Measurements from ENCODE around the gene ATP5ME.
"Not testable (repeated sequence)": the region's sequence is repeated elsewhere in the genome, so short reads cannot be mapped to it uniquely, and the experiment has no call there.

ATP5ME gene

GRCh38 chr4:656436-657337, 17.4 kb downstream of the ATP5ME start:
- no peak for DNase-seq (ENCODE audit: low read depth in 2 of 2)

DNA sequence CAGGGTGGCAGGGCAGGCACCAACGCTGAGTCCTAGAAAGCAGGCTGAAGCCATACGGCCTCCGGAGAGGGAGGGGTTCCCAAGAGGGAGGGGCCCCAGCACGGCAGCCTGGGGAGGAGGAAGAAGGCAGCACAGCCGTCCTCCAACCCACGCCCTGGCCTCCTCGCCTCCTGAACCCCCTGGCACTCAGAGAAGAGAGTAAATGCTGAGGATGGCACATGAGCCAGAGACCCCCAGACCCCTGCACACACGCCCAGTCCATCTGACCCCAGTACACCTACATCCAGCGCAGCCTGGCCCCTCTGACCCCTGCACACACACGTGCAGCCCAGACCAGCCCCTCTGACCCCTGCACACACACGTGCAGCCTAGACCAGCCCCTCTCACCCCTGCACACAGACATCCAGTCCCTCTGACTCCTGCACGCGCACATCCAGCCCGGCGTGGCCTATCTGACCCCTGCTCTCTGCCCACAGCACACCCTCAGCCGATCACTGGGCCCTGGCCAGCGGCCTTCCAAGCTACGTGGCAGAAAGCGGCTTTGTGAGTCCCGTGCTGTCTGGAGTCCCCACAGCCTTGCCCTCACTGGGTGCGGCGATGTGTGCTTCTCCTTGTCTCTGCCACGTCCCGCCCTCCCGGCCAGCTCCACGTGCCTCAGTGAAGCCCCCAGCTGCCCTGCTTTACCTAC, 18.5 kb downstream of the ATP5ME start:
- DNase-seq (ENCODE audit: low read depth in 2 of 2), result no peak

DNA sequence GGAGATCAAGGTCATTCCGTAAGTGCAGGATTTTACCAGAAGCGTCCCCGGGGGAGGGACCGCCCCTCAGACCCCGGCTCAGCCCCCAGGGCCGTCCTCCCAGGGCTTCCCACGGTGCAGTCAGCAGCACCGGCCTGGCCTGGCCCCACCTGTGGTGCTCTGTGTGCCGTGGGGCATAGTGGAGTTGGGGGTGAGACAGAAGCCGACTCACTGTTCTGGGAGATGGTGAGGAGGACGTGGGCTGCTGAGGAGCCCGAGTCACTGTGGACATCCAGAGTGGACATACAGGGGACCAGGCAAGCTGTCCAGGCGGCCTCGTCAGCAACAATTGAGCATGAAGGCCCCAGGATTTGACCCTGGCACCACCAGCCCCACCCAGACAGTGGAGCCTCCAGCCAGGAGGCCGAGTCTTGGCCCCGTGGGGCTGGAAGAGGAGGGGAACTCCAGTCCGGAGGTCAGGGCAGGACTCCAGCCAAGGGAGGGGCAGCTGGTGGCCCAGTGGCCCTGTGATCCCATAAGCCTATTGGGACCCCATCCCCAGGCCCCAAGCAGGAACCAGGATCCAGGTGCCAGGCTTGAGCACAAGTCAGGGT, 19.1 kb downstream of the ATP5ME start:
- no peak for DNase-seq (ENCODE audit: low read depth in 2 of 2)

- no peak for DNase-seq (ENCODE audit: low read depth in 2 of 2)
Observed at GRCh38 chr4:654503-654845, 19.6 kb downstream of the ATP5ME start.

GRCh38 chr4:653831-654502, 20.1 kb downstream of the ATP5ME start:
- DNase-seq (ENCODE audit: low read depth in 2 of 2), result no peak

DNA sequence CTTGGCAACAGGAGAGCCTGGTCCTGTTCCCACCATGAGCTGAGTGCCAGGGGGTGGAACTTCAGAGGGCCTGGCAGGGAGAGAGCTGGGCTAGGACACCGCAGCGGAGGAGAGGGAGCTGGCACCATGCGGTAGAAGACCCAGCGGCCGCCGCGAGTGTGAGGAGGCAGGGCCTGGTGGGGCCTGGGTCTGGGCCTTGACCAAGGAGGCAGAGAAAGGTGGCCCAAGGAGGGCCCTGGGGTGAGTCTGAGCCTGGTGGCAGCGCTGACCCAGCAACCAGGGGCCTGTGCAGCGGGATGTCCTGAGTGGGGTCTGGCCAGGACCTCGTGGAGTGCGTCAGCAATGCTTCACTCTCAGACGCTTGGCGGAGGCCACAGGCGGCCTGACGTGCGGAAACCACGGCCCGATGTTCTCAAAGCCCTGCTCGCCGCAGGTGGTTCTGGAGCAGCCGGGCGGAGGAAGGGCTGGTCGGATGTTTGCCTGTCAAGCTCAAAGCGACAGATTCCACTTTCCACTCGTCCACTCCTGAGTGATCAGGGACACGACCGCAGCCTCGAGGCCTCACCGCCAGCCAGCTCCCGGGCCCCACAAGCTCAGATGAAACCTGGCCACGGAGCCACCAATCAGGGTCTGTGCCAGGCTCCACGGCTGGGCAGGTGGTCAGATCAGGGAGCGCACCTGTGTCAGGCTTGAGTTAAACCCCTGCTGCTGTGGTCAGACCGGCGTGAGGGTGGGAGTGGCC, 20.8 kb downstream of the ATP5ME start:
- no peak for DNase-seq (ENCODE audit: low read depth in 2 of 2)

- no peak for DNase-seq (ENCODE audit: low read depth in 2 of 2)
Observed at GRCh38 chr4:651884-652642, 22.0 kb downstream of the ATP5ME start.

DNA sequence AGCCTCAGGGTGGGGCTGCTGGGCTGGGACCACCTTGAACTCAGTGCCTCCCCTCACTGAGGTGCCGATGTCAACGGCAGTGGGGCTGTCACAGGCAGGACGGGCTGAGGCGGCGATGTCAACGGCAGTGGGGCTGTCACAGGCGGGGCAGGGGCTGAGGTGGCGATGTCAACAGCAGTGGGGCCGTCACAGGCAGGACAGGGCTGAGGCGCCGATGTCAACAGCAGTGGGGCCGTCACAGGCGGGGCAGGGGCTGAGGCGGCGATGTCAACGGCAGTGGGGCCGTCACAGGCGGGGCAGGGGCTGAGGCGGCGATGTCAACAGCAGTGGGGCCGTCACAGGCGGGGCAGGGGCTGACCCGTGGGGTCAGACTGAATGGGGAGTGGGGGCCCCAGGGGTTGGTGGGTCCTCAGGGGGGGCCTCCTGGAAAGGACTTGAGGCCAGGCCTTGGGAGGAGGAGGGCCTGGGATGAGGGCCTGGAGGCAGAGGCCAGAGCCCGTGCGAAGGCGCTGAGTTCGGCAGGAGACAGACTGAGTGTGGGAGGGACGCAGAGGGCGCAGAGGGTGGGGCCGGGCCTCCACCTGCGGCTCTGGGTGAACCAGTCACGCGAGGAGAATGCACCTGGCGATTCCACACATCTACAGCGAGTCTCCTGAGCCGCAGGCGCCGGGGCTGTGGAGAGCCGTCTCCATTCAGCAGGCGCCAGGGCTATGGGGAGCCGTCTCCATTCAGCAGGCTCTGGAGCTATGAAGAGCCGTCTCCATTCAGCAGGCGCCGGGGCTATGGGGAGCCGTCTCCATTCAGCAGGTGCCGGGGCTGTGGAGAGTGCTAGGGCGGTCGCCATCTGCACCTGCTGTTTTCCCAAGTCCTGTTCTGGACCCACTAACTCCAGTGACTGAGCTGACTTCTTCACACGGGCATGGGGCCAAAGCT, 22.9 kb downstream of the ATP5ME start:
- no peak for DNase-seq (ENCODE audit: low read depth in 2 of 2)

DNA sequence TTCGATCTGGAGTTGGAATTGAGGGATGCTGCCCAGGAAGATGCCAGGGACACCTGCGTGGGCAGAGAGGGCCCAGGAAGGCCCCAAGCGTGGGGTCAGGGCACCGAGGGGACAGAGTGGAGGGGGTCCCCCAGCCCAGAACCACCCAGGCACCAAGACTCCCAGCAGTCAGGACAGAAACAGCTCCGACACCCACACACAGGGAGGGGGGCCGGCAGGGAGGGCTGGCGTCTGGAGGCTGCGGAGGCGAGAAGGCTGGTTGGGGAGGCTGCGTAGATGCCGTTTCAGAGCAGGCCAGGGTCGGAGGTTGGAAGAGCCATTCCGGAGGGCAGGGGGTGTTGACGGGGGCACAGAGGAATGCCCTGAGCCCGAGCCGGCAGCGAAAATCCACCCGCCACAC, 23.6 kb downstream of the ATP5ME start:
- DNase-seq (ENCODE audit: low read depth in 2 of 2), result no peak

GRCh38 chr4:649751-650310, 24.2 kb downstream of the ATP5ME start:
- no peak for DNase-seq (ENCODE audit: low read depth in 2 of 2)

DNA sequence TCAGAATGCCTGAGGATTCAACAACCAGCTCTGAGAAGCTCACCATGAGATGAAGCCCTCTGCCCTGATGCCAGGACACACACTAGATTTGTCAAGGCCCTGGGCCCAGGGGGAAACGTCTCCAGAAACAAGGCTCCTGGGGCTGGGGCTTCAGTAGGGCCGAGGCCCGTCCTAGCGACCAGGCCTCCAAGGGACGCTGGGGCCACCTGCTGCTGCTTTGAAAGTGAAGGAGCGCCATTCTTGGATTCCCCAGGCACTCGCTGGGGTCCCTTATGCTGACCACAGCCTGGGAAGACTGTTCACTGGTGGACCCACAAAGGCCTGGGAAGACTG, 24.8 kb downstream of the ATP5ME start:
- DNase-seq (ENCODE audit: low read depth in 2 of 2), result no peak

DNA sequence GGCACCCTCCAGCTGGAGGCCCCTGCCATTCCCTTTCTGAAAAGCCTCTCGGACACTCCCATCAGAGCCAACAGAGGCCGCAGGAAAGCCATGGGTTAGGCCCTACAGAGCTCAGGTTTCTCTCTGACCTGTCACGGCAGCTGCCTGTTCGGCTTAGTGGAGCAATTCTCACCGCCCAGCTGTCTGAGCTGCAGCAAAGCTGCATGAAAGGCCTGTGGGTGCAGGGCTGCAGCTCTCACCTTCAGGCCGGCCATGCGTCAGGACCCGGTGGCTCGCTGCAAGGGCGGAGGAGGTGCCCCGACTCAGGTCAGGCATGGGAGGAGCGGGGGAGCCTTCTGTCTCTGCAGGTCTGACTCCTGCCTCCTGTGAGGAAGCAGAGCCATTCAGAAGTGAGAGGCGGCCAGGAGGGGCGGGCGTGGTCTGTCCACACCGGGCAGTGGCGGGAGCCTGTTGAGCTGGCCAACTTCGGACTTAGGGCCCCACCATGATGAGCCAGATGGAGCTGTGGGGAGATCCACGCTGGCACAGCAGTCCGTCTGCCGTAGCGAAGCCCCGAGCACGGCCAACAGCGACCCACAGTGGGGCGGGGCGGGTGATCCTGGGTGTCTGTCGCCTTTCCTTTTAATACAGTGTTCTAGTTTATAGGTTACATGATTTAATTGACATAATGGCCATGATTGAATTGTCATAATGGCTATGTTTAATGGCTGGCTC, 25.3 kb downstream of the ATP5ME start:
- no peak for DNase-seq (ENCODE audit: low read depth in 2 of 2)

- DNase-seq (ENCODE audit: low read depth in 2 of 2), result no peak
Observed at GRCh38 chr4:647481-647880, 26.6 kb downstream of the ATP5ME start.

DNA sequence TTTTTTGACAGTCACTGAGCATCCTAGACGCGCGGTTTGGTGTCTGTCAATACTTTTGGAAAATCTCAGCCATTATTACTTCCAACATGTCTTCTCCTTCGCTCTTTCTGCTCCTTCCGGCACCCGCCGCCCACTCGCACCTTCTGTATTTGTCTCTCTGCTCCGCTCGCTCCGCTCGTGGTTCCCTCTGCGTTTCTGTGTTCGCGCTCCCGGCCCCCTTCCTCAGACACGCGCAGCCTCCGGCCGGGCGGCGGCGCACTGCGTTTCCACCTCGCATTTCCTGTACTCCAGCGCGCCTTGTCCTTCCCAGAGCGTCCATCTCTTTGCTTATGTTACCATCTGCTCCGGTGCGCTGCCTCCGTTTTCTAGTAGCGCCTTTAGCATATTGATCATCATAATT, 27.6 kb downstream of the ATP5ME start:
- no peak for DNase-seq (ENCODE audit: low read depth in 2 of 2)

DNA sequence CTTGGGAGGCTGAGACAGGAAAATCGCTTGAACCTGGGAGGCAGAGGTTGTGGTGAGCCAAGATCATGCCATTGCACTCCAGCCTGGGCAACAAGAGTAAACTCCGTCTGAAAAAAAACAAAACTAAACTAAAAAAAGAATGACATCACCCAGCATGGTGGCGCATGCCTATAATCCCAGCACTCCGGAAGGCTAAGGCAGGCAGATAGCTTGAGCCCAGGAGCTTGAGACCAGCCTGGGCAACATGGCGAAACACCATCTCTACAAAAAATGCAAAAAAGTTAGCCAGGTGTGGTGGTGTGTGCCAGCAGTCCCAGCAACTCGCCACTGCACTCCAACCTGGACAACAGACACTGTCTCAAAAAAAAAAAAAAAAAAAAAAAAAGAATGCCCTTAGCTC, 31.7 kb downstream of the ATP5ME start:
- DNase-seq (ENCODE audit: low read depth in 2 of 2), result not testable (repeated sequence)

DNA sequence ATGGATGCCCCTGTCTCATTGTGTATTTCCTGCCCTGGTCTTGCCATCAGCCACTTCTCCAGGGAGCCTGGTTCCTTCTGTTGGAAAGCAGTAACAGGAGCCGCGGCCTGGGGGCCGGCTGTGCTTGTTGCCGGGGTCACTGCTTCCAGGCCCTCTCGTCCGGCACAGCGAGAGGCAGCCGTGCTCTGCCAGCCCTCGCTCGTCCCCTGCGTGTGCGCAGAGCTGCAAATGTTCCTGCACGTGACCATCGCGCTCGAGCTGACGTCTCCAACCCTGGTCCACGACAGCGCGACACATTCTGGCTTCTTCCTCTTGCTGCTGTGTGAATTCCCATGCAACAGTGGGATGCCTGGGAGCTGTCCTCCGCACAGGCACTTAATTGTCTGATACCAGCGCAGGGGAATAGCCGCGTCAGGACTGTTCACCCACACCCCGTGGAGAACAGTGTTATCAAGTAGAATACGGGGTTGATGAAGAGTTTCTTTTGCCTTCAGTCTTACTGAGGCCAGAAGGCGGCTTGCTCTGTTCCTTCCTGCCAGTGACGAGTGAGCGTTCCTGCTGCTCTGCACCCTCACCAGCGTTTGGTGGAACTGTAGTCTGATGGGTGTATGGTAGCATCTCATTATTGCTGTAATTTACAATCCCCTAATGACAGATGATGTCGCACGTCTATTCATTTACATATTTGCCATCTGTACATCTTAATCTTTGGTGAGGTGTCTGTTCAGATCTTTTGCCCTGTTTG, 36.4 kb downstream of the ATP5ME start:
- no peak for DNase-seq (ENCODE audit: low read depth in 2 of 2)

GRCh38 chr4:636628-637159, 37.4 kb downstream of the ATP5ME start:
- no peak for DNase-seq (ENCODE audit: low read depth in 2 of 2)
